Fibroblast of peridontal ligament (primary cell): ENCODE data around the gene BUB1B.
A peak's percentile ranks its signal among the peaks of the same experiment; 100 is the strongest.
"Not testable (repeated sequence)": the region's sequence is repeated elsewhere in the genome, so short reads cannot be mapped to it uniquely, and the experiment has no call there.

Experiments
- DNase-seq: peaks from one replicate; pipeline ENCODE4 v3.0.0-alpha.2; 2010; ENCODE audit errors: extremely low read depth

The BUB1B gene

DNA sequence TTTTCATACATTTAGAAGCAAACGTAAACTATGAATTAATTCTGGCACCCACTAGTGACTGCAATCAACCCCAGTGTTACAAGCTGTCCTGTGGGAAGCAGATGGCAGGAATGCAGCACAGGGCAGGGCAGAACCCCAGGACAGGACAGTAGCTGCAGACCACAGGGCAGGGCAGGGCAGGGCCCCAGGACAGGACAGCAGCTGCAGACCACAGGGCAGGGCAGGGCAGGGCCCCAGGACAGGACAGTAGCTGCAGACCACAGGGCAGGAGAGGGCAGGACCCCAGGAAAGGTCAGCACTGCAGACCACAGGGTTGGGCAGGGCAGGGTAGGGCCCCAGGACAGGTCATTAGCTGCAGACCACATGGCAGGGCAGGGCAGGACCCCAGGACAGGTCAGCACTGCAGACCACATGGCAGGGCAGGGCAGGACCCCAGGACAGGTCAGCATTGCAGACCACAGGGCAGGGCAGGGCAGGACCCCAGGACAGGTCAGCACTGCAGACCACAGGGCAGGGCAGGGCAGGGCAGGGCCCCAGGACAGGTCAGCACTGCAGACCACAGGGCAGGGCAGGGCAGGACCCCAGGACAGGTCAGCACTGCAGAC lies 24.9 kb upstream of the BUB1B start:
- DNase-seq = not testable (repeated sequence)

DNA sequence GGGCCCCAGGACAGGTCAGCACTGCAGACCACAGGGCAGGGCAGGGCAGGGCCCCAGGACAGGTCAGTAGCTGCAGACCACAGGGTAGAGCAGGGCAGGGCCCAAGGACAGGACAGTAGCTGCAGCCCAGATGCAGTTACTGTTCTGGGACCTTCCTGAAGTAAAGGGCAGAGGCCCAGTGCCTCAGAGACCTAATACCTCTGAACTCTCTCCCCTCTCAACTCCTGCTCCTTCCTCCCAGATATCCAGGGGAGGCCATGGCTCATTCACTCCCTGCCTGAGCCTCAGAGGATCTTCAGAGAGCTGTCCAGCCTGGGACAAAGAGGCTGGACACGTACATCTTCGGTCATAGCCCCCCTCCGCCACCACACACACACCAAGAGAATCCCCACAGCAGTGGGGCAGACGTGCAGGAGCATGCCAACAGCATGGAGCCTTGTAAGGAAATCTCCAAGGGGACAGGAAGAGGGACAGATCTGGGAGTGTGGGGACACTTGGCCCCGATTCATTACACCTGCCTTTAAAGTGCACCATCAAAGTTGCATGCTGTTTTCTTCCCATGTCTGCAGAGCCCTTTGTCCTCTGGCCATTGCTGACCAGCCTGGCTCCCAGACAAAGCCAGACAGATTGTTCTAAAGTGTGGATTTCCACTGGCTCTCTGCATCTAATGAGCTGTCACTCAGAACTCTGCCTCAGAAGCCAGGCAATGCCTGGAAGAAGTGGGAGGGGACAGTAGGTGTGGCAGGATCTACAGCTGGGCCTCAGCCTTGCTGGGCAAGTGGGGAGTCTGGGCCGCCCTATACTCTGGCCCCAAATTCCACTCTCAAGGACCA lies 24.2 kb upstream of the BUB1B start:
- DNase-seq = no peak

DNA sequence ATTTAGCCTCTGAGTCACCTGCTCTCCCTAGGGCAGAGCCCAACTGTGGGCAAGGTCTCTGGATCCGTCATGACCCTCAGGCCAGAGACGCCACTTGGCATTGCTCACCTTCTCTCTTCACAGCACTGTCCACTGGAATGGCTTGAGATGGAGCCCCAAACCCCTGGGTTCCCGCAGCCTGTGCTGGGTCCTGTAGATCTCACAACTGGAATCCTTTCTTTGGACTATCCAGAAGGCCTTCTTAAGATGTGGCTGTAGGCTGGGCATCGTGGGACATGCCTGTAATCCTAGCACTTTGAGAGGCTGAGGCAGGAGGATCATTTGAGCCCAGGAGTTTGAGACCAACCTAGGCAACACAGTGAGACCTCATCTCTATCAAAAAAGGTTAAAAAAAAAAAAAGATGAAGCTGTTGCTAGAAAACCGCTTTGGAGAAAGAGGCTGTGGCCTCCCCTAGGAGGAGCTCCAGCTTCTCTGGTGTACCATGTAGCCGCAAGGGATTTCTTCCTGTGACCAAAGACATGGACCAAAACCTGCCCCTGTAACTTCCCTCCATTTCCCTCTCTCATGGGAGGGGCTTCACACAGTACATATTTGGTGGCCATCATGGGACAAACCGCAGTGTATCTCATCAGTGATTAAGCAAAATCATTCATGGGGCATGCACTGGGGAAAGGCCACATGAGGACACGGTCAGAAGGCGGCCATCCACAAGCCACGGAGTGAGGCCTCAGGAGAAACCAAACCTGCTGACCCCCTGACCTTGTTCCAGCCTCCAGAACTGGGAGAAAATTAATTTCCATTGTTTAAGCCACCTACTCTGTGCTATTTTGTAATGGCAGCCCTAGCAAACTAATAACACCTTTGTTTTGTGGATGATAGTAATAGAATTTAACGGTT lies 23.3 kb upstream of the BUB1B start:
- no peak for DNase-seq

- not testable (repeated sequence) for DNase-seq
Observed at GRCh38 chr15:40138201-40138570, 22.7 kb upstream of the BUB1B start.

DNA sequence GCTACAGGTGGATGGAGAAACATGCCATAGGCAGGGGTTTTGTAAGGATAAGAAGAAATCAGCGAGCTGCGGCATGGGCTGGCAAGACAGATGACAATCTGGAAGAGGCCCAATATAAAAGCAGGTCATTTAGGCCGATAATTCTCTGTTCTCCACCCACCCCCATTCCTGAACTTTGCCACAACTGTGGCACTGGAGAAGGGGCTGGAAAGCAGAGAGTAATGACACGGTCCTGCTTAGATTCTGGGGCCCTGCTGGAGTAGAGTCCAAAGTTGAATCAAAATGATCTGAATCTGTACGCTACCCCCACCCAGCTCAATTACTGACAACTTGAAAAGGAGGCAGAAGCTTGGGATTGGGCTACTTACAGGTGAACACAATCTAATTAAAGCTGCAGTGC lies 18.4 kb upstream of the BUB1B start:
- no peak for DNase-seq

DNA sequence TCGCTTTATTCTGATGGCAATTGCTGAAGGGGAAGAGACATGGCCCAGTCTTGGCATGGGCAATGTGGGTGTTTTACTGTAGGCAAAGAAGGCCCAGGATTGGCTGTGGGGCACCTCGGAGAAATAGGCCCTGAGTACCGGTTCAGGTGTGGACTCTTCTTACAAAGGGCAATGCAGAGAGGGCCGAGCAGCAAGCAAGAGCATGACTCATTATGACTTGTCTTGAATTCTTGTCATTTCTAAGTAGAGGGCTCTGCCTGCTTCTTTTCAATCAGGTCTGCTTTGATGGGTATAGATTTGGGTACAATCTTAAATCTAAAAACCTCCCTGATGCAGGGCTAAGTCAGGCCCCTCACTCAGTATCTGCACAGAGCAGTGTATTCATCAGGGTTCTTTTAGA lies 14.8 kb upstream of the BUB1B start:
- DNase-seq = peak; percentile 21

DNA sequence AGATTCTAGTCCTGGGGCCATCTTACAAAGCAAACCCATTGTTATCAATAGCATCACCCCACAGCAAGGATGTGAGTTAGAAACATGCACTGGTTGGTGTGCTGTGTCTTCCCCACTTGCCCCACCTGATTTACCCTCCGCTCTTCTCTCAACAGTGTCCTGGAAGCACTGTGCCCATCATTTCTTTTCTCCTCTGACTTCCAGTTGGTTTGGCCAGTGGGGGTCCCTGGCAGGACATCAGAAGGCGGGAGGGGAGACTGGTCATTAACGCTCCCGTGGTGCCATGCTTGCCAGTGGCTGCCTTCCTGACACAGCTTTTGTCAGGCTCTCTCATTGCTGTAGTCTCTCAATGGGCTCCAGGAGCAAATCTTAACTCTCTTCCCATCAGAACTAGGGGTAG lies 11.5 kb upstream of the BUB1B start:
- DNase-seq = no peak

DNA sequence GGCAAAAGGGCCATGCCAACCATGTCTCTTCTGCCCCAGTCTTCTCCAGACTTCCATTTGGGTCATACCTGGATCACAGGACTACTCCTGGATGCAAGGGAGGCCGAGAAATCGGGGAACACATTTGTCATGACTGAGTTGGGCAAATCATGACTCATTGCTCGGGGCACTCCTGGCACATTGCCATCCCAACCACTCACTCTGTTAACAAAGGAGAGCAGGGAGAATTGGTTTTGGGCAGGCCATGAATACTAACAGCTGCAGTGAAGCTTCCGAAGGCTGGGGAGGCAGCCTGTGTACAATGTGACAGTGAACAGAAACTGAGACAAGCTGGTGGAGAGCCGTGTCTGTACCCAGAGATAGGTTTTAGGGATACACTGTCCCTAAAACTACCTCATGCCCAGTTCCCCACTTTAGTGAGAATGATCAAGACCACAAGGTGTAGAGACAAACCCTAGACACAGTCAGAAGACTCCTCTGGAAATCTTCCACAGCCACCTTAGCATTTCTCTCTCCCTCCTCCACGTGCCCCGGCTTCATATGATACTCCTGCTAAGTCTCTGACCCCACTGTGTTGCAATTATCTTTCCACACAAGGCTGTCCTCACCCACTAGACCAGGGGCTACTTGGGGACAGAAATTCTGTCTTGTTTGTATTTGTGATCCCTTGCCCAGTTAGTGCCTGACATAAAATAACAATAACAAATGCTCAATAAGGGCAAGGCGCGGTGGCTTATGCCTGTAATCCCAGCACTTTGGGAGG lies 10.5 kb upstream of the BUB1B start:
- peak; percentile 63 for DNase-seq

GRCh38 chr15:40151499-40151898 lies 9.4 kb upstream of the BUB1B start:
- DNase-seq = no peak

- no peak for DNase-seq
Observed at GRCh38 chr15:40151991-40152390, 8.9 kb upstream of the BUB1B start.

GRCh38 chr15:40154821-40155220 lies 6.0 kb upstream of the BUB1B start:
- DNase-seq = not testable (repeated sequence)

GRCh38 chr15:40155270-40155910 lies 5.5 kb upstream of the BUB1B start:
- no peak for DNase-seq

- no peak for DNase-seq
Observed at GRCh38 chr15:40157778-40158447, 3.0 kb upstream of the BUB1B start.

DNA sequence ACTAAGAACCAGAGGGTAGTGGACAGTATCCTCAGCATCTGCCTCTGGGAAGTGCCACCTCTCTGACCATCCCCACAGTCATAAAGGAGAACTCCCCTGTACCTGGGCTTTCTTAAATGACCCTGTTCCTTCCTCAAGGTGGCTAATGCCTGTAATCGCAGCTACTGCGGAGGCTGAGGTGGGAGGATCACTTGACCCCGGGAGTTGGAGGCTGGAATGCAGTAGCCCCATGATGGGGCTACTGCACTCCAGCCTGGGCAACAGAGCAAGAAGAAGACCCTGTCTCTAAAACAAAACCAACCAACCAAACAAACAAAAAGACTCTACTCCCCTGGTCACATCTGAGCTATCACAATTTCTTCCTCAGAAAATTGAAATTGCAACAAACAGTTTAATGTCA lies 848 bp upstream of the BUB1B start:
- DNase-seq = no peak

DNA sequence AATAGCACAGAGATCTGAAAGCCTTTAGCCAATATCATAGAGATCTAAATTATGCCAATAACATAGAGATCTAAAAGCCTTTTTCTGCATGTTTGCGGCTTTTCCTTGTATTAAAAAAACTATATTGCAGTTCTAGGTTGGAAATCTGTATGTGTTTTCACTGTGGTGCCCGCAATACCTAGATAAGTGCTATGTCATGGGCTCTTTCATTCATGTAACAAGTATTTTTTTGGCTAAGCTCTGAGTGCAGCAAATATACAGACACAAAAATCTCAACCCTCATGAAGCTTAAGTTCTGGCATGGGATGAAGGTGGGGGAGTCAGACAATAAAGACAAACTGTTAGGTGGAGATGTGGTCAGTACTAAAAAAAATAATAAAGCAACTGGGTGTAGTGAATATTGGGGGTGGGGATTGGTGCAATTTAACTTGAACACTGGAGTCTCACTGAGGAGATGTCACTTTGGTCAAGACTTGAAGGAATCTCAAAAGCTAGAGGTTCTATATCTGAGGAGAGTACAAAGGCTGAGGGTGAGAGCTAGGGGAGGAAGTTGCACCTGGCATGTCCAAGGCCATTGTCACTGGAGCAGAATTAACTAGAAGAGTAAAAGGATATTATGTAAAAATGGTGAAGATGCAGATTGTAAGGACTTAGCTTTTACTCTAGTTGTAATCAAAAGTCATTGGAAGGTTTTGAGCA lies 973 bp downstream of the BUB1B start:
- no peak for DNase-seq

- DNase-seq = no peak
Observed at GRCh38 chr15:40162552-40162951, 1.7 kb downstream of the BUB1B start.

DNA sequence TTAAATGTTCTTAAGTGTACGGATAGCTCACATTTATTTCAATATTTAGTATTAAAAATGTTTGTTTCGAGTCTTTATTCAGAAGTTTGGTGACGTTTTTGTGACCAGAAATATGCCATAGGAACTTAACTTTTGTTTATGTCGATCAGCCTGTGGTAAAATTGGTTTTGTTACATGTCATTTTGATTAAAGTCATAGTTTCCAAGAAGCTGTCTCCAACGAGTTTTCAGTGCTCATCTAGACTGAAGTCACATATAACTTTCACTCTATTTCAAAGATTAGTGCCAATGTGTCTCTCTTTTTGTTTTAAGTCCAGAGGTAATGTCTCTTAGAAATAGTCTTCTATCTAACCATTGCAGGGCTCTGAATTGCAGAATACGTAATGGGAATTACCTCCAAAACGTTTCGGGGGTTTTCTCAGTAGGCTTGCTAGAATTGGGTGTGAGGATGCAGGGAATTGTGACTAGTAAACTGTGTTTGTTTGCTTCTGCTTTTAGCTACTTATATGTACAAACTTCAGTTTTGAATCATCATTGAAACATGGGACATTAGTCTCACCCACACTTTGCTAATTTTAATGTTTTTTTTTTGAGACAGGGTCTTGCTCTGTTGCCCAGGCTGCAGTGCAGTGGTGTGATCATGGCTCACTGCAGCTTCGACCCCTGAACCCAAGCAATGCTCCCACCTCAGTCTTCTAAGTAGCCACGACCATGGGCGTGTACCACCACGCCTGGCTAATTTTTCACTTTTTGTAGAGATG lies 3.0 kb downstream of the BUB1B start:
- DNase-seq = no peak

DNA sequence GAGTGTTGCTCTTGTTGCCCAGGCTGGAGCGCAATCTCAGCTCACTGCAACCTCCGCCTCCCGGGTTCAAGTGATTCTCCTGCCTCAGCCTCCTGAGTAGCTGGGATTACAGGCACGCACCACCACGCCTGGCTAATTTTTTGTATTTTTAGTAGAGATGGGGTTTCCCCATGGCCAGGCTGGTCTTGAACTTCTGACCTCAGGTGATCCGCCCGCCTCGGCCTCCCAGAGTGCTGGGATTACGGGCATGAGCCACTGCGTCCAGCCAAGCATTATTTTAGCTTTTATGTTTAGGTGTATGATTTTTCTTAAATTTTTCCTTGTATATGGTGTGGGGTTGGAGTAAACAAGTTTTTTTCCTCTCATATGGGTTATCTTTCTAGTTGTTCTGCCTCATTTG lies 6.5 kb downstream of the BUB1B start:
- not testable (repeated sequence) for DNase-seq

GRCh38 chr15:40175160-40175559 lies 14.3 kb downstream of the BUB1B start:
- DNase-seq = no peak
